Neural cell (in vitro differentiated cells): ENCODE data around the gene PRPS1L1. TPM values are rescaled to one million over a fixed set of nuclear protein-coding genes. Genes with fewer than 3 reads are reported as not detected.

ENCODE experiments used
- H2AFZ ChIP-seq: fragments of 200-600, 300-800 bp; sonication (generic), shearing (Covaris generic); 2 replicates; pipeline ENCODE4 v1.6.0; 2014; ENCODE audit warnings: low read depth, mild to moderate bottlenecking, antibody characterized with exemption, low read length, moderate library complexity
- H3F3A ChIP-seq: fragments of 200-600 bp; shearing (Covaris generic); 2 replicates; pipeline ENCODE4 v1.6.1; 2016; ENCODE audit warnings: mild to moderate bottlenecking, moderate library complexity, mixed read lengths, antibody characterized with exemption, low read length; ENCODE audit not compliant: insufficient read depth, poor library complexity, severe bottlenecking
- H3K27ac ChIP-seq: fragments of 200-600, 300-800 bp; sonication (generic), shearing (Covaris generic); 2 replicates; pipeline ENCODE4 v1.5.1; 2014; ENCODE audit warnings: mild to moderate bottlenecking, low read length, moderate library complexity
- H3K27me3 ChIP-seq: fragments of 300-800, 200-600 bp; sonication (generic), shearing (Covaris generic); 2 replicates; pipeline ENCODE4 v1.6.0; 2014; ENCODE audit warnings: mild to moderate bottlenecking, low read depth, low read length, moderate library complexity; ENCODE audit not compliant: insufficient read depth
- H3K36me3 ChIP-seq: fragments of 300-800, 200-600 bp; sonication (generic), shearing (Covaris generic); 2 replicates; pipeline ENCODE4 v1.5.1; 2014; ENCODE audit warnings: mild to moderate bottlenecking, antibody characterized with exemption, low read length, moderate library complexity; ENCODE audit not compliant: insufficient read depth
- H3K4me2 ChIP-seq: fragments of 300-800, 200-600 bp; sonication (generic), shearing (Covaris generic); 2 replicates; pipeline ENCODE4 v1.6.0; 2014; ENCODE audit warnings: mild to moderate bottlenecking, low read length
- H3K4me3 ChIP-seq: fragments of 300-800, 200-600 bp; sonication (generic), shearing (Covaris generic); 2 replicates; pipeline ENCODE4 v1.5.1; 2014; ENCODE audit warnings: mild to moderate bottlenecking, low read length, moderate library complexity
- H3K79me2 ChIP-seq: fragments of 200-600 bp; shearing (Covaris generic); replicated peaks from 2 replicates; pipeline ENCODE4 v1.6.0; 2014; ENCODE audit warnings: mild to moderate bottlenecking, low read length, moderate library complexity; ENCODE audit not compliant: insufficient read depth
- H3K9ac ChIP-seq: fragments of 300-800, 200-600 bp; sonication (generic), shearing (Covaris generic); 2 replicates; pipeline ENCODE4 v1.6.1; 2016; ENCODE audit warnings: mild to moderate bottlenecking, low read length, mixed read lengths
- H3K9me2 ChIP-seq: fragments of 200-600 bp; shearing (Covaris generic); 2 replicates; pipeline ENCODE4 v1.6.1; 2016; ENCODE audit warnings: mild to moderate bottlenecking, low read length, mixed read lengths; ENCODE audit not compliant: insufficient read depth
- H3K9me3 ChIP-seq: fragments of 200-600, 300-800 bp; sonication (generic), shearing (Covaris generic); 2 replicates; pipeline ENCODE4 v1.6.1; 2016; ENCODE audit warnings: mild to moderate bottlenecking, mixed run types, low read length, moderate library complexity, mixed read lengths
- H4K20me1 ChIP-seq: fragments of 200-600 bp; shearing (Covaris generic); 2 replicates; pipeline ENCODE4 v1.6.1; 2016; ENCODE audit warnings: mild to moderate bottlenecking, mixed run types; ENCODE audit not compliant: insufficient read depth
- EP300 ChIP-seq: fragments of 450-650 bp; conservative IDR thresholded peaks from 2 replicates; pipeline ENCODE4 v1.6.1; 2014; ENCODE audit warnings: antibody characterized with exemption, mild to moderate bottlenecking, moderate library complexity; ENCODE audit not compliant: poor library complexity, severe bottlenecking
- EZH2 ChIP-seq: fragments of 200-600, 300-800 bp; shearing (Covaris generic), sonication (generic); IDR thresholded peaks from 2 replicates; pipeline ENCODE4 v1.6.1; 2014; ENCODE audit warnings: antibody characterized with exemption, low read length, borderline replicate concordance, mild to moderate bottlenecking; ENCODE audit not compliant: insufficient read depth, poor library complexity, severe bottlenecking
- MXI1 ChIP-seq: fragments of 450-650 bp; conservative IDR thresholded peaks from 2 replicates; pipeline ENCODE4 v1.6.1; 2014; ENCODE audit warnings: antibody characterized with exemption, mild to moderate bottlenecking; ENCODE audit not compliant: poor library complexity, severe bottlenecking
- POLR2AphosphoS5 ChIP-seq: IDR thresholded peaks from 2 replicates; pipeline ENCODE4 v1.6.1; 2012
- RAD21 ChIP-seq: fragments of 450-650 bp; conservative IDR thresholded peaks from 2 replicates; pipeline ENCODE4 v1.6.1; 2014; ENCODE audit warnings: antibody characterized with exemption, mild to moderate bottlenecking, moderate library complexity
- REST ChIP-seq: IDR thresholded peaks from 2 replicates; pipeline ENCODE4 v1.6.1; 2012; ENCODE audit warnings: borderline replicate concordance
- SMC3 ChIP-seq: fragments of 450-650 bp; conservative IDR thresholded peaks from 2 replicates; pipeline ENCODE4 v1.6.1; 2014; ENCODE audit warnings: antibody characterized with exemption, mild to moderate bottlenecking, moderate library complexity; ENCODE audit not compliant: poor library complexity
- TAF1 ChIP-seq: IDR thresholded peaks from 2 replicates; pipeline ENCODE4 v1.6.1; 2012; ENCODE audit warnings: low read depth
- polyA plus RNA-seq: library from polyadenylated mRNA; depleted of rRNA; stranded (reverse); fragments of >200 nt; gene quantifications from 2 replicates; pipeline ENCODE4 v1.2.3, GENCODE V29; 2014
- TF ChIP-seq, protein P1 (sequence below): fragments of 450-650 bp; IDR thresholded peaks from 2 replicates; pipeline ENCODE4 v1.5.1; 2014; ENCODE audit warnings: antibody characterized with exemption, mild to moderate bottlenecking, moderate library complexity; ENCODE audit not compliant: poor library complexity, severe bottlenecking

Gene PRPS1L1
- polyA plus RNA-seq, 1 donor from 2014 or later: not detected

GRCh38 chr7:18030758-18031157 lies 3.1 kb upstream of the PRPS1L1 start:
- H3F3A ChIP-seq: no peaks in the 10 kb centered on the region
- no peak overlapping the region for H3K27ac ChIP-seq
- peak; percentile 94 for TF ChIP-seq EP300
- peak; percentile 71 for TF ChIP-seq POLR2AphosphoS5
- TF ChIP-seq RAD21: no peak
- no peaks in the 10 kb centered on the region for H4K20me1 ChIP-seq
- no peaks in the 10 kb centered on the region for H3K36me3 ChIP-seq
- H3K9ac ChIP-seq: no peak overlapping the region
- H3K27me3 ChIP-seq: no peaks in the 10 kb centered on the region
- H3K9me2 ChIP-seq: no peaks in the 10 kb centered on the region
- H3K4me3 ChIP-seq: no peak overlapping the region
- H3K79me2 ChIP-seq: no peaks in the 10 kb centered on the region
- H3K4me2 ChIP-seq: no peak overlapping the region
- H3K9me3 ChIP-seq: no peaks in the 10 kb centered on the region
- H2AFZ ChIP-seq: no peak overlapping the region

DNA sequence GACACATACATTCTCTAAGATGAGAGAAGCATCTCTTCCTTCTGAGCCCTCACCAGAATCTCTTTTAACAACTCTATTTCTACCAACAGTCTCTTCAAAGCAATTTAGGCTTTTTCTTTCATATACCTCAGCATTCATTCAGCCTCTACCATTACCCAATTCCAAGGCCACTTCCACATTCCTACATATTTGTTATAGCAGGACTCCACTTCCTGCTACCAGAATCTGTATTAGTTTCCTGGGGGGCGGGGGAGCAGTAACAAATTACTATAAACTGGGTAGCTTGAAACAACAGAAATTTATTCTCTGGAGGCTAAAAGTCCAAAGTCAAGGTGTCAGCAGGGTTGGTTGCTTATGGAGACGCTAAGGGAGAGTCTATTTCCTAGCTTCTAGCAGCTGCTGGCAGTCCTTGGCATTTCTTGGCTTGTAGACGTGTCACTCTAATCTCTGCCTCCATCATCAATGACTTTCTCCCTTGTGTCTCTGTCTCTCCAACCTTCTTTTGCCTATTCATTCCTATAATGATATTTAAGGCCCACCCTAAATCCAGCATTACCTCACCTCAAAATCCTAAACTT lies 7.4 kb downstream of the PRPS1L1 start:
- H3K4me3 ChIP-seq: no peak overlapping the region
- no peaks in the 10 kb centered on the region for H3K79me2 ChIP-seq
- H3K9ac ChIP-seq: no peak overlapping the region
- no peaks in the 10 kb centered on the region for H3K36me3 ChIP-seq
- no peak overlapping the region for H2AFZ ChIP-seq
- H4K20me1 ChIP-seq: no peaks in the 10 kb centered on the region
- H3K9me3 ChIP-seq: no peaks in the 10 kb centered on the region
- TF ChIP-seq EZH2 (no peak), MXI1 (no peak), RAD21 (no peak), POLR2AphosphoS5 (no peak), REST (no peak), EP300 (no peak), TAF1 (no peak), SMC3 (no peak)
- TF ChIP-seq, protein P1, sequence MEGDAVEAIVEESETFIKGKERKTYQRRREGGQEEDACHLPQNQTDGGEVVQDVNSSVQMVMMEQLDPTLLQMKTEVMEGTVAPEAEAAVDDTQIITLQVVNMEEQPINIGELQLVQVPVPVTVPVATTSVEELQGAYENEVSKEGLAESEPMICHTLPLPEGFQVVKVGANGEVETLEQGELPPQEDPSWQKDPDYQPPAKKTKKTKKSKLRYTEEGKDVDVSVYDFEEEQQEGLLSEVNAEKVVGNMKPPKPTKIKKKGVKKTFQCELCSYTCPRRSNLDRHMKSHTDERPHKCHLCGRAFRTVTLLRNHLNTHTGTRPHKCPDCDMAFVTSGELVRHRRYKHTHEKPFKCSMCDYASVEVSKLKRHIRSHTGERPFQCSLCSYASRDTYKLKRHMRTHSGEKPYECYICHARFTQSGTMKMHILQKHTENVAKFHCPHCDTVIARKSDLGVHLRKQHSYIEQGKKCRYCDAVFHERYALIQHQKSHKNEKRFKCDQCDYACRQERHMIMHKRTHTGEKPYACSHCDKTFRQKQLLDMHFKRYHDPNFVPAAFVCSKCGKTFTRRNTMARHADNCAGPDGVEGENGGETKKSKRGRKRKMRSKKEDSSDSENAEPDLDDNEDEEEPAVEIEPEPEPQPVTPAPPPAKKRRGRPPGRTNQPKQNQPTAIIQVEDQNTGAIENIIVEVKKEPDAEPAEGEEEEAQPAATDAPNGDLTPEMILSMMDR: no peak
- H3K27ac ChIP-seq: no peak overlapping the region
- no peaks in the 10 kb centered on the region for H3K27me3 ChIP-seq
- no peak overlapping the region for H3K4me2 ChIP-seq
- no peaks in the 10 kb centered on the region for H3F3A ChIP-seq
- no peaks in the 10 kb centered on the region for H3K9me2 ChIP-seq

DNA sequence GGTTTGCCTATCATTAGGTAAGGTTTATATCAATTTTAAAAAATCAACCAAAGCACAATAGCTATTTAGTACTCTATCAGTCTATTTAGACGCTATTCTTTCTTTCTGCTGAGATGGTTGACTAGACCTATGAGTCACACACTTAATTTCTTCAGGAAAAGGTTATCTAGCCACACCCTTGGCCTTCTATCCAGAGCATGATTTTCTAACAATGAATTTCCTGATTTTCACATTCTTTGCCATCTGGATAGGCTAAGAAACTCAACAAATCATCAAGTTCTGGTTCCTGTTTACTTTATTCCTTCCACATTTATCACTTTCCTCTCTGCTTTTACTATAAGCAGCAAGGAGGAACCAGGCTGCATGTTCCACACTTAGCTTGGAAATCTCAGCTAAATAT lies 8.1 kb downstream of the PRPS1L1 start:
- Histone ChIP-seq H2AFZ (no peak overlapping the region), H3F3A (no peaks in the 10 kb centered on the region), H3K79me2 (no peaks in the 10 kb centered on the region), H3K4me2 (no peak overlapping the region), H3K36me3 (no peaks in the 10 kb centered on the region), H3K9me2 (no peaks in the 10 kb centered on the region), H3K9ac (no peak overlapping the region), H3K27ac (no peak overlapping the region), H3K9me3 (no peaks in the 10 kb centered on the region), H3K27me3 (no peaks in the 10 kb centered on the region), H4K20me1 (no peaks in the 10 kb centered on the region), H3K4me3 (no peak overlapping the region)
- no peak for TF ChIP-seq MXI1
- TF ChIP-seq EZH2: no peak
- no peak for TF ChIP-seq RAD21
- TF ChIP-seq TAF1: no peak
- TF ChIP-seq REST: no peak
